WTC11 (cell line): ENCODE measurements around the gene NUP214.

ENCODE experiments used
- CREM ChIP-seq: sonication (generic); formaldehyde crosslinking; IDR thresholded peaks from 2 replicates; pipeline ENCODE4 v1.8.1; 2022; ENCODE audit warnings: mild to moderate bottlenecking, missing genetic modification reagents, moderate library complexity
- CTCF ChIP-seq: fragments of 200-600 bp; IDR thresholded peaks from 2 replicates; pipeline ENCODE4 v1.8.0; 2022; ENCODE audit warnings: antibody characterized with exemption
- E2F4 ChIP-seq: sonication (generic); formaldehyde crosslinking; IDR thresholded peaks from 2 replicates; pipeline ENCODE4 v1.8.1; 2022; ENCODE audit warnings: low read depth, mild to moderate bottlenecking, moderate library complexity, missing genetic modification reagents, borderline replicate concordance
- SOX15 ChIP-seq: fragments of 250-450 bp; sonication (Bioruptor Pico); IDR thresholded peaks from 2 replicates; pipeline ENCODE4 v1.9.0; 2021; ENCODE audit warnings: mild to moderate bottlenecking
- SP1 ChIP-seq: sonication (generic); formaldehyde crosslinking; conservative IDR thresholded peaks from 2 replicates; pipeline ENCODE4 v1.8.1; 2022; ENCODE audit warnings: missing genetic modification reagents
- TP53 ChIP-seq: sonication (generic); formaldehyde crosslinking; IDR thresholded peaks from 2 replicates; pipeline ENCODE4 v1.8.1; 2023; ENCODE audit warnings: mild to moderate bottlenecking, missing genetic modification reagents
- ZNF121 ChIP-seq: sonication (generic); formaldehyde crosslinking; IDR thresholded peaks from 2 replicates; pipeline ENCODE4 v1.8.0; 2023; ENCODE audit warnings: missing genetic modification reagents
- ZNF423 ChIP-seq: fragments of 250-450 bp; sonication (Bioruptor Pico); IDR thresholded peaks from 2 replicates; pipeline ENCODE4 v2.1.2; 2022; ENCODE audit warnings: mild to moderate bottlenecking, moderate library complexity
- TF ChIP-seq, protein P1 (sequence below): sonication (generic); formaldehyde crosslinking; IDR thresholded peaks from 2 replicates; pipeline ENCODE4 v1.8.1; 2023; ENCODE audit warnings: mild to moderate bottlenecking, missing genetic modification reagents, moderate library complexity
- TF ChIP-seq, protein P2 (sequence below): sonication (generic); formaldehyde crosslinking; IDR thresholded peaks from 2 replicates; pipeline ENCODE4 v1.8.0; 2022; ENCODE audit warnings: mild to moderate bottlenecking, missing genetic modification reagents
- TF ChIP-seq, protein P3 (sequence below): sonication (generic); formaldehyde crosslinking; IDR thresholded peaks from 2 replicates; pipeline ENCODE4 v1.8.0; 2022; ENCODE audit warnings: mild to moderate bottlenecking, missing genetic modification reagents
- TF ChIP-seq, protein P4 (sequence below): sonication (generic); formaldehyde crosslinking; IDR thresholded peaks from 2 replicates; pipeline ENCODE4 v1.8.0; 2022; ENCODE audit warnings: mild to moderate bottlenecking, missing genetic modification reagents
- TF ChIP-seq, protein P5 (sequence below): sonication (generic); formaldehyde crosslinking; IDR thresholded peaks from 2 replicates; pipeline ENCODE4 v1.8.1; 2022; ENCODE audit warnings: mild to moderate bottlenecking, missing genetic modification reagents, moderate library complexity, borderline replicate concordance
- TF ChIP-seq, protein P6 (sequence below): fragments of 250-450 bp; sonication (Bioruptor Pico); IDR thresholded peaks from 2 replicates; pipeline ENCODE4 v2.1.2; 2022; ENCODE audit warnings: mild to moderate bottlenecking, moderate library complexity

DNA sequence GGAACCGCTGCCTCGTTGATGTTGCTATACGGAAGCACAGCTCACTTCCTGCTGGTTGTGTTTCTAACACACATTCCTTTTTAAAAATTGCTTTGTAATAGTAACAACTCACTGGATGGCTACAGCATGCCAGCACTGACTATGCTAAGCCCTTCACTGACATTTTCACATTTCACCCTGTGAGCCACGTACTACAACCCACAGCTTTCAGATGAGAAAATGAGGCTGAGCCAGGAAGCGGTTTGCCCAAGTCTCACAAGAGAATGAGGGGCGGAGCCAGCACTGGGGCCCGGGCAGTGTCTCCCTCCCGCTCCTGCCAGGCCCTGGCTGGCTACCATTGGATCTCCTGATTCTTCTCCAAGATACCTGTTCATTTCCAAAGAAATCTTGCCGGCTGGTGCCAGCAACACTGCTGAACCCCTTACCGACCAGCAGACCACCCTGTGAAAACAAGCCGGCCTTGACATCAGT is 112.6 kb downstream of the NUP214 start:
- TF ChIP-seq, protein P1, sequence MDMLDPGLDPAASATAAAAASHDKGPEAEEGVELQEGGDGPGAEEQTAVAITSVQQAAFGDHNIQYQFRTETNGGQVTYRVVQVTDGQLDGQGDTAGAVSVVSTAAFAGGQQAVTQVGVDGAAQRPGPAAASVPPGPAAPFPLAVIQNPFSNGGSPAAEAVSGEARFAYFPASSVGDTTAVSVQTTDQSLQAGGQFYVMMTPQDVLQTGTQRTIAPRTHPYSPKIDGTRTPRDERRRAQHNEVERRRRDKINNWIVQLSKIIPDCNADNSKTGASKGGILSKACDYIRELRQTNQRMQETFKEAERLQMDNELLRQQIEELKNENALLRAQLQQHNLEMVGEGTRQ: no peak
- TF ChIP-seq CTCF (no peak), E2F4 (CRISPR knock-in tag) (no peak), TP53 (no peak), SOX15 (CRISPR knock-in tag) (no peak), ZNF423 (CRISPR knock-in tag) (no peak), ZNF121 (CRISPR knock-in tag) (no peak), CREM (CRISPR knock-in tag) (no peak), SP1 (CRISPR knock-in tag) (no peak)
- TF ChIP-seq, protein P2, sequence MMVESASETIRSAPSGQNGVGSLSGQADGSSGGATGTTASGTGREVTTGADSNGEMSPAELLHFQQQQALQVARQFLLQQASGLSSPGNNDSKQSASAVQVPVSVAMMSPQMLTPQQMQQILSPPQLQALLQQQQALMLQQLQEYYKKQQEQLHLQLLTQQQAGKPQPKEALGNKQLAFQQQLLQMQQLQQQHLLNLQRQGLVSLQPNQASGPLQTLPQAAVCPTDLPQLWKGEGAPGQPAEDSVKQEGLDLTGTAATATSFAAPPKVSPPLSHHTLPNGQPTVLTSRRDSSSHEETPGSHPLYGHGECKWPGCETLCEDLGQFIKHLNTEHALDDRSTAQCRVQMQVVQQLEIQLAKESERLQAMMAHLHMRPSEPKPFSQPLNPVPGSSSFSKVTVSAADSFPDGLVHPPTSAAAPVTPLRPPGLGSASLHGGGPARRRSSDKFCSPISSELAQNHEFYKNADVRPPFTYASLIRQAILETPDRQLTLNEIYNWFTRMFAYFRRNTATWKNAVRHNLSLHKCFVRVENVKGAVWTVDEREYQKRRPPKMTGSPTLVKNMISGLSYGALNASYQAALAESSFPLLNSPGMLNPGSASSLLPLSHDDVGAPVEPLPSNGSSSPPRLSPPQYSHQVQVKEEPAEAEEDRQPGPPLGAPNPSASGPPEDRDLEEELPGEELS (CRISPR knock-in tag): no peak
- TF ChIP-seq, protein P3, sequence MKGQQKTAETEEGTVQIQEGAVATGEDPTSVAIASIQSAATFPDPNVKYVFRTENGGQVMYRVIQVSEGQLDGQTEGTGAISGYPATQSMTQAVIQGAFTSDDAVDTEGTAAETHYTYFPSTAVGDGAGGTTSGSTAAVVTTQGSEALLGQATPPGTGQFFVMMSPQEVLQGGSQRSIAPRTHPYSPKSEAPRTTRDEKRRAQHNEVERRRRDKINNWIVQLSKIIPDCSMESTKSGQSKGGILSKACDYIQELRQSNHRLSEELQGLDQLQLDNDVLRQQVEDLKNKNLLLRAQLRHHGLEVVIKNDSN (CRISPR knock-in tag): no peak
- TF ChIP-seq, protein P4, sequence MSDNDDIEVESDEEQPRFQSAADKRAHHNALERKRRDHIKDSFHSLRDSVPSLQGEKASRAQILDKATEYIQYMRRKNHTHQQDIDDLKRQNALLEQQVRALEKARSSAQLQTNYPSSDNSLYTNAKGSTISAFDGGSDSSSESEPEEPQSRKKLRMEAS (CRISPR knock-in tag): no peak
- TF ChIP-seq, protein P5, sequence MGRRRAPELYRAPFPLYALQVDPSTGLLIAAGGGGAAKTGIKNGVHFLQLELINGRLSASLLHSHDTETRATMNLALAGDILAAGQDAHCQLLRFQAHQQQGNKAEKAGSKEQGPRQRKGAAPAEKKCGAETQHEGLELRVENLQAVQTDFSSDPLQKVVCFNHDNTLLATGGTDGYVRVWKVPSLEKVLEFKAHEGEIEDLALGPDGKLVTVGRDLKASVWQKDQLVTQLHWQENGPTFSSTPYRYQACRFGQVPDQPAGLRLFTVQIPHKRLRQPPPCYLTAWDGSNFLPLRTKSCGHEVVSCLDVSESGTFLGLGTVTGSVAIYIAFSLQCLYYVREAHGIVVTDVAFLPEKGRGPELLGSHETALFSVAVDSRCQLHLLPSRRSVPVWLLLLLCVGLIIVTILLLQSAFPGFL (CRISPR knock-in tag): no peak
- TF ChIP-seq, protein P6, sequence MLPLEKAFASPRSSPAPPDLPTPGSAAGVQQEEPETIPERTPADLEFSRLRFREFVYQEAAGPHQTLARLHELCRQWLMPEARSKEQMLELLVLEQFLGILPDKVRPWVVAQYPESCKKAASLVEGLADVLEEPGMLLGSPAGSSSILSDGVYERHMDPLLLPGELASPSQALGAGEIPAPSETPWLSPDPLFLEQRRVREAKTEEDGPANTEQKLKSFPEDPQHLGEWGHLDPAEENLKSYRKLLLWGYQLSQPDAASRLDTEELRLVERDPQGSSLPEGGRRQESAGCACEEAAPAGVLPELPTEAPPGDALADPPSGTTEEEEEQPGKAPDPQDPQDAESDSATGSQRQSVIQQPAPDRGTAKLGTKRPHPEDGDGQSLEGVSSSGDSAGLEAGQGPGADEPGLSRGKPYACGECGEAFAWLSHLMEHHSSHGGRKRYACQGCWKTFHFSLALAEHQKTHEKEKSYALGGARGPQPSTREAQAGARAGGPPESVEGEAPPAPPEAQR (CRISPR knock-in tag): no peak
